Parathyroid adenoma (tissue), 2 donors: ENCODE results near the gene LRCH1.

Experiments
- H2AFZ ChIP-seq: fragments of 300-600 bp; sonication (generic); one replicate; pipeline ENCODE4 v1.7.0; 2017; ENCODE audit warnings: antibody characterized with exemption, mild to moderate bottlenecking
- H3K27ac ChIP-seq: fragments of 300-600 bp; sonication (generic); one replicate; pipeline ENCODE4 v1.7.0; 2017
- H3K27me3 ChIP-seq: fragments of 300-600 bp; sonication (generic); one replicate; pipeline ENCODE4 v1.7.0; 2017; ENCODE audit warnings: low read length; ENCODE audit not compliant: control insufficient read depth, insufficient read depth
- H3K36me3 ChIP-seq: fragments of 300-600 bp; sonication (generic); one replicate; pipeline ENCODE4 v1.7.0; 2017; ENCODE audit warnings: low read length; ENCODE audit not compliant: control insufficient read depth, insufficient read depth
- H3K4me1 ChIP-seq: fragments of 300-600 bp; sonication (generic); one replicate; pipeline ENCODE4 v1.7.0; 2017; ENCODE audit warnings: control low read depth
- H3K4me2 ChIP-seq: fragments of 300-600 bp; sonication (generic); one replicate; pipeline ENCODE4 v1.7.0; 2017; ENCODE audit warnings: low read length
- H3K4me3 ChIP-seq: fragments of 300-600 bp; sonication (generic); one replicate; pipeline ENCODE4 v1.7.0; 2017; ENCODE audit warnings: low read depth, low read length
- H3K79me2 ChIP-seq: fragments of 300-600 bp; sonication (generic); one replicate; pipeline ENCODE4 v1.7.0; 2017; ENCODE audit warnings: control low read depth
- H3K9ac ChIP-seq: fragments of 300-600 bp; sonication (generic); one replicate; pipeline ENCODE4 v1.7.0; 2017; ENCODE audit warnings: mild to moderate bottlenecking
- H3K9me3 ChIP-seq: fragments of 300-600 bp; sonication (generic); one replicate; pipeline ENCODE4 v1.7.0; 2017; ENCODE audit warnings: low read length; ENCODE audit not compliant: control insufficient read depth
- CTCF ChIP-seq: fragments of 300-600 bp; sonication (generic); IDR thresholded peaks from one replicate; pipeline ENCODE4 v1.7.0; 2017; ENCODE audit warnings: antibody characterized with exemption, mild to moderate bottlenecking
- donor health status: primary hyperparathyroidism.

Gene LRCH1

DNA sequence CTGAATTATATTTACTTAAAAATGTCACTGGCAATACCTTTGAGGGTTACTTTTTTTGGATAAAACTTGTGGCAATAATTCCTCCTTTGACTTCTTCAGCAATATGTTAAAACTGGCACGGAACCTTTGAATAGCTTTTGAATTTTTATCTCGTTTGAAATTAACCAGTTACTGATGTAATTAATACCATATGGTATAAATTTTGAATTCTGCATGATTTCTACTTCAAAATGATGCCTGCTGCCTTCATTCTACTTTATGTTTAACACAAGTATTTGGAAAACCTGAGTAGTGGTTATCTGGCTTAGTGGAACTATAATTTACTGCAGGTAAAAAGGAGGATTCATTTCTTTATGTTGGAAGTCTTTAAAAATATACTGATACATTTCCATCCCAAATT, 85.3 kb downstream of the LRCH1 start:
- peaks cover 15% of the 10 kb centered on the region for H3K4me1 ChIP-seq
- H3K9ac ChIP-seq: no peak overlapping the region
- no peak overlapping the region for H3K4me3 ChIP-seq
- H2AFZ ChIP-seq: no peak overlapping the region
- H3K27me3 ChIP-seq: no peaks in the 10 kb centered on the region
- no peaks in the 10 kb centered on the region for H3K36me3 ChIP-seq
- TF ChIP-seq CTCF: no peak
- no peaks in the 10 kb centered on the region for H3K9me3 ChIP-seq
- no peak overlapping the region for H3K4me2 ChIP-seq
- no peak overlapping the region for H3K27ac ChIP-seq
- peaks cover 16% of the 10 kb centered on the region for H3K79me2 ChIP-seq

- H3K4me2 ChIP-seq: no peak overlapping the region
- H3K36me3 ChIP-seq: no peaks in the 10 kb centered on the region
- TF ChIP-seq CTCF: no peak
- peak overlapping the region; percentile 36 for H3K27ac ChIP-seq
- H3K79me2 ChIP-seq: peaks cover 12% of the 10 kb centered on the region
- no peaks in the 10 kb centered on the region for H3K27me3 ChIP-seq
- H2AFZ ChIP-seq: no peak overlapping the region
- H3K9me3 ChIP-seq: no peaks in the 10 kb centered on the region
- H3K4me3 ChIP-seq: no peak overlapping the region
- H3K9ac ChIP-seq: no peak overlapping the region
- peaks cover 15% of the 10 kb centered on the region for H3K4me1 ChIP-seq
Measured at GRCh38 chr13:46639033-46639981, 86.3 kb downstream of the LRCH1 start.

DNA sequence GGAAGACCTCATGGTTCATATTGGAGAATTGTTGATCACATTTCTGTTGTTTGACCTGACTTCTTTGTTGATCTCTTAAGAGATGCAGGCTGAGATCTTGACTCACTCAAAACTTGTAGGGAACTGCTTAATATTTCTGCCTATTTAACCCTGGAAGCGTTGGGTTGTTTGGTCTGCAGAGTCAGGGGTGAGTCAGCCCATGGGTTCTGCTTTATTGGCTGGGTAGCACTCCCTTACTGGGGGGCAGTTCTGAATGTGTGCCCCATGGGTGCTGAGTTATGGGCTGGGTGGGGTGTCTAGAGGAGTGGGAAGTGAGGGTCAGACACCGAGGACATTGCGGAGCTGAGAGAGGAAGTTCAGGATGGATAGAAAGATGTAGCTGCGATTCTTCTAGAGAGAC, 87.9 kb downstream of the LRCH1 start:
- Histone ChIP-seq H3K4me3 (no peak overlapping the region), H3K36me3 (no peaks in the 10 kb centered on the region), H3K9ac (no peak overlapping the region), H3K4me1 (peaks cover 15% of the 10 kb centered on the region), H3K79me2 (peaks cover 12% of the 10 kb centered on the region), H3K27me3 (no peaks in the 10 kb centered on the region), H3K4me2 (no peak overlapping the region), H3K27ac (no peak overlapping the region), H2AFZ (no peak overlapping the region), H3K9me3 (no peaks in the 10 kb centered on the region)
- TF ChIP-seq CTCF: no peak

- Histone ChIP-seq H3K27me3 (no peaks in the 10 kb centered on the region), H3K9me3 (no peaks in the 10 kb centered on the region), H3K9ac (no peak overlapping the region), H3K36me3 (no peaks in the 10 kb centered on the region), H3K4me1 (peaks cover 15% of the 10 kb centered on the region), H3K4me3 (no peak overlapping the region), H3K4me2 (no peak overlapping the region), H3K27ac (no peak overlapping the region), H2AFZ (no peak overlapping the region), H3K79me2 (peaks cover 10% of the 10 kb centered on the region)
- TF ChIP-seq CTCF: no peak
Measured at GRCh38 chr13:46641274-46642081, 88.5 kb downstream of the LRCH1 start.
